OCI-LY7 (cell line): ENCODE data around the gene RAB27A. TPM values are rescaled to one million over a fixed set of nuclear protein-coding genes. Genes with fewer than 3 reads are reported as not detected.
A peak's percentile ranks its signal among the peaks of the same experiment; 100 is the strongest.

ENCODE experiments used
- BruUV-seq: library from RNA; stranded (reverse); fragments of 400-500 nt; replicated peaks from 2 replicates; lab custom pipeline; 2021; lab: Mats Ljungman, UMichigan
- CTCF ChIA-PET: fragments of 300-600 bp; sonication (Branson Sonifier 250); formaldehyde crosslinking; loops from one replicate; lab custom pipeline; 2022; ENCODE audit warnings: antibody characterized with exemption; ENCODE audit not compliant: unreplicated experiment; lab: Charles Lee
- POLR2A ChIA-PET: fragments of 300-600 bp; sonication (Branson Sonifier 250); formaldehyde crosslinking; loops from one replicate; lab custom pipeline; 2022; ENCODE audit warnings: antibody characterized with exemption; lab: Charles Lee
- DNase-seq: peaks from one replicate; pipeline ENCODE4 v3.0.0-alpha.2; 2015; ENCODE audit warnings: low spot score
- H2AFZ ChIP-seq: fragments of 200-600 bp; sonication (generic), shearing (Covaris generic); 2 replicates; pipeline ENCODE4 v1.6.1; 2014; ENCODE audit warnings: mild to moderate bottlenecking, antibody characterized with exemption, low read length, moderate library complexity
- H3K27ac ChIP-seq: fragments of 200-600 bp; sonication (generic); 2 replicates; pipeline ENCODE4 v1.5.1; 2014; ENCODE audit warnings: mixed run types, low read depth, mild to moderate bottlenecking, moderate library complexity, low read length, inconsistent platforms; ENCODE audit not compliant: poor library complexity, severe bottlenecking
- H3K36me3 ChIP-seq: fragments of 200-600 bp; sonication (generic); 2 replicates; pipeline ENCODE4 v1.6.1; 2014; ENCODE audit warnings: mild to moderate bottlenecking, antibody characterized with exemption, low read length, moderate library complexity, mixed read lengths; ENCODE audit not compliant: insufficient read depth
- H3K4me1 ChIP-seq: fragments of 200-600 bp; sonication (generic); 2 replicates; pipeline ENCODE4 v1.5.1; 2014; ENCODE audit warnings: mild to moderate bottlenecking, low read length; ENCODE audit not compliant: insufficient read depth, poor library complexity, severe bottlenecking
- H3K4me2 ChIP-seq: fragments of 200-600 bp; sonication (generic); 2 replicates; pipeline ENCODE4 v1.6.1; 2014; ENCODE audit warnings: mild to moderate bottlenecking, low read length
- H3K4me3 ChIP-seq: fragments of 200-600 bp; sonication (generic); 2 replicates; pipeline ENCODE4 v1.5.1; 2014; ENCODE audit warnings: mild to moderate bottlenecking, low read depth, low read length; ENCODE audit not compliant: poor library complexity, severe bottlenecking
- H3K79me2 ChIP-seq: fragments of 200-600 bp; sonication (generic); 2 replicates; pipeline ENCODE4 v1.6.1; 2016; ENCODE audit warnings: low read depth, mild to moderate bottlenecking, low read length, moderate library complexity, mixed read lengths; ENCODE audit not compliant: insufficient read depth
- H3K9me2 ChIP-seq: fragments of 200-600 bp; sonication (generic); 2 replicates; pipeline ENCODE4 v1.6.1; 2016; ENCODE audit warnings: mild to moderate bottlenecking, low read length, mixed read lengths; ENCODE audit not compliant: insufficient read depth
- H3K9me3 ChIP-seq: fragments of 200-600 bp; sonication (generic); 2 replicates; pipeline ENCODE4 v1.6.1; 2014; ENCODE audit warnings: mild to moderate bottlenecking, mixed run types, low read length, mixed read lengths
- H4K20me1 ChIP-seq: fragments of 200-600 bp; sonication (generic); 2 replicates; pipeline ENCODE4 v1.6.1; 2014; ENCODE audit warnings: mild to moderate bottlenecking, antibody characterized with exemption, low read length, moderate library complexity, mixed read lengths; ENCODE audit not compliant: insufficient read depth
- EZH2phosphoT487 ChIP-seq: fragments of 200-600 bp; sonication (generic); IDR thresholded peaks from 2 replicates; pipeline ENCODE4 v1.6.1; 2018; ENCODE audit warnings: low read depth, borderline replicate concordance, mild to moderate bottlenecking, mixed run types, antibody characterized with exemption, low read length, moderate library complexity, mixed read lengths
- intact Hi-C: fragments of 100-400 bp; cut with micrococcal nuclease; formaldehyde crosslinking; loops from one replicate; pipeline ENCODE4 v1.10.0; 2022; ENCODE audit not compliant: unreplicated experiment
- total RNA-seq, 2 experiments: library from RNA; depleted of rRNA in 1 of 2; stranded (reverse); fragments of >200 nt in 1 of 2; shearing (Covaris generic) in 1 of 2; gene quantifications; 2 replicates each; pipeline ENCODE4 v1.2.3, GENCODE V29; 2014 to 2022
- TF ChIP-seq, protein P1 (sequence below): fragments of 200-600 bp; sonication (generic); conservative IDR thresholded peaks from 2 replicates; pipeline ENCODE4 v1.5.1; 2014; ENCODE audit warnings: mild to moderate bottlenecking, antibody characterized with exemption, low read length, moderate library complexity, mixed read lengths

RAB27A gene
- total RNA-seq, 2 experiments from 2014 or later: 4.5 to 22.4 TPM

DNA sequence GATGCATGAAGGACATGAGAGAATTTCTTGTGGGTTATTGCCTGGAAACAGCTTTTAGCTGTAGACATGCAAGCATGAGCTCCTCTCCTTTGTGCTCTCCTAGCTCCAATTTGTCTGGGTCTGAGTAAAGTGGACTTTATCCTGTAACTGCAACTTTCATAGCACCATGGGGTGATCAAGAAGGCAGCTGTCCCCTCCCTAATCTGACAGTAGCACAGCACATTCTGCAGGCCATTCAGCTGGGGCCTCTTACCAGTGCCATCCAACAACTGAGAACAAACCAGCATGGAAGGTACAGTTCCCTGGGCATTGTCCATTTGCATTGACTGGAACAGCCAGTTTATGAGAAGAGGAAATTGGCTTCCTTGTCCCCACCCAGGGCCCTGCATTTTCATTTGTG is 7.7 kb upstream of the RAB27A start:
- ChIA-PET CTCF (no interaction called here), POLR2A (interaction anchor here (0.7 to 1.6 kb wide), 2 partner anchors 49 to 137 kb away, joined by 3 to 10 read pairs; no protein-coding TSS in a partner anchor)
- TF ChIP-seq, protein P1, sequence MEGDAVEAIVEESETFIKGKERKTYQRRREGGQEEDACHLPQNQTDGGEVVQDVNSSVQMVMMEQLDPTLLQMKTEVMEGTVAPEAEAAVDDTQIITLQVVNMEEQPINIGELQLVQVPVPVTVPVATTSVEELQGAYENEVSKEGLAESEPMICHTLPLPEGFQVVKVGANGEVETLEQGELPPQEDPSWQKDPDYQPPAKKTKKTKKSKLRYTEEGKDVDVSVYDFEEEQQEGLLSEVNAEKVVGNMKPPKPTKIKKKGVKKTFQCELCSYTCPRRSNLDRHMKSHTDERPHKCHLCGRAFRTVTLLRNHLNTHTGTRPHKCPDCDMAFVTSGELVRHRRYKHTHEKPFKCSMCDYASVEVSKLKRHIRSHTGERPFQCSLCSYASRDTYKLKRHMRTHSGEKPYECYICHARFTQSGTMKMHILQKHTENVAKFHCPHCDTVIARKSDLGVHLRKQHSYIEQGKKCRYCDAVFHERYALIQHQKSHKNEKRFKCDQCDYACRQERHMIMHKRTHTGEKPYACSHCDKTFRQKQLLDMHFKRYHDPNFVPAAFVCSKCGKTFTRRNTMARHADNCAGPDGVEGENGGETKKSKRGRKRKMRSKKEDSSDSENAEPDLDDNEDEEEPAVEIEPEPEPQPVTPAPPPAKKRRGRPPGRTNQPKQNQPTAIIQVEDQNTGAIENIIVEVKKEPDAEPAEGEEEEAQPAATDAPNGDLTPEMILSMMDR: no peak
- TF ChIP-seq EZH2phosphoT487: no peak
- no peak overlapping the region for H3K4me2 ChIP-seq
- no peaks in the 10 kb centered on the region for H3K9me3 ChIP-seq
- no TSS peak for BruUV-seq
- no peaks in the 10 kb centered on the region for H3K36me3 ChIP-seq
- no peak overlapping the region for H3K27ac ChIP-seq
- H3K79me2 ChIP-seq: no peaks in the 10 kb centered on the region
- no peaks in the 10 kb centered on the region for H3K4me1 ChIP-seq
- H3K9me2 ChIP-seq: no peaks in the 10 kb centered on the region
- no peaks in the 10 kb centered on the region for H4K20me1 ChIP-seq
- H2AFZ ChIP-seq: no peak overlapping the region
- DNase-seq: no peak
- no peak overlapping the region for H3K4me3 ChIP-seq
- intact Hi-C loops: no loop called here

DNA sequence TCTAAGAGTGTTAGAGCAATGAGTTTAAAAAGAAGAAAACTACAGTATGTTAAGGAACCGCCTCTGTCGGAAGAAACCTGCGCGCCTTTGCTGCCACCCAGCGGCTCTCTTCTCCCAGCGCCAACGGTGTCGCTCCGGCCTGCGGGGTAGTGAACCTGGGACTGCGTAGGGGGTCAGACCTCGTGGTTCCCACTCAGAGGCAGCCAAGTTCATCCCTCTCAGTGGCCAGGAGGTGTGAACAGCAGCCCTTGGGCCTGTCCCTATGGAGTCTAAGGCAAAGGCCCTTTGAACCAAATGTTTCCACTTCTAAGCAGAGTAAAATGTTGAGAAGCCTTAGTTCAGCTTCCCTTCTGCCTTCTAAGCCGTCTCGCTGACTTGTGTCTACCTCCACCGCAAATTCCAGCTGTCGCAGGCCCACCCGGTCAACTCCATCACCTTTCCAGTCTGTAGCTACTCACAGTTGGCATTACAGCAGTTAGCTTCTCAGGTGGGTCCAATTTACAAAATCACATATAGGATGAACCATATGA is 980 bp upstream of the RAB27A start:
- ChIA-PET POLR2A (interaction anchor here (1.2 kb wide), 1 partner anchor 73 kb away, joined by 6 read pairs; no protein-coding TSS in a partner anchor), CTCF (interaction anchor here (1.0 kb wide), 1 partner anchor 145 kb away, joined by 6 read pairs; no protein-coding TSS in a partner anchor)
- Histone ChIP-seq H3K36me3 (no peaks in the 10 kb centered on the region), H3K4me2 (peak overlapping the region; percentile 99), H3K27ac (no peak overlapping the region), H3K79me2 (no peaks in the 10 kb centered on the region), H3K4me3 (peak overlapping the region; percentile 85), H3K4me1 (peaks cover 8% of the 10 kb centered on the region), H3K9me2 (no peaks in the 10 kb centered on the region), H4K20me1 (no peaks in the 10 kb centered on the region), H3K9me3 (no peaks in the 10 kb centered on the region), H2AFZ (peak overlapping the region; percentile 97)
- peak; percentile 83 for DNase-seq
- TF ChIP-seq EZH2phosphoT487: no peak
- TF ChIP-seq, protein P1: peak; percentile 95
- intact Hi-C loops: loop anchor here (1.0 to 5.0 kb wide), 3 partner anchors 73 to 183 kb away; no protein-coding TSS in a partner anchor
- no TSS peak for BruUV-seq
